ENCODE results near the gene PAF1.

The PAF1 gene

DNA sequence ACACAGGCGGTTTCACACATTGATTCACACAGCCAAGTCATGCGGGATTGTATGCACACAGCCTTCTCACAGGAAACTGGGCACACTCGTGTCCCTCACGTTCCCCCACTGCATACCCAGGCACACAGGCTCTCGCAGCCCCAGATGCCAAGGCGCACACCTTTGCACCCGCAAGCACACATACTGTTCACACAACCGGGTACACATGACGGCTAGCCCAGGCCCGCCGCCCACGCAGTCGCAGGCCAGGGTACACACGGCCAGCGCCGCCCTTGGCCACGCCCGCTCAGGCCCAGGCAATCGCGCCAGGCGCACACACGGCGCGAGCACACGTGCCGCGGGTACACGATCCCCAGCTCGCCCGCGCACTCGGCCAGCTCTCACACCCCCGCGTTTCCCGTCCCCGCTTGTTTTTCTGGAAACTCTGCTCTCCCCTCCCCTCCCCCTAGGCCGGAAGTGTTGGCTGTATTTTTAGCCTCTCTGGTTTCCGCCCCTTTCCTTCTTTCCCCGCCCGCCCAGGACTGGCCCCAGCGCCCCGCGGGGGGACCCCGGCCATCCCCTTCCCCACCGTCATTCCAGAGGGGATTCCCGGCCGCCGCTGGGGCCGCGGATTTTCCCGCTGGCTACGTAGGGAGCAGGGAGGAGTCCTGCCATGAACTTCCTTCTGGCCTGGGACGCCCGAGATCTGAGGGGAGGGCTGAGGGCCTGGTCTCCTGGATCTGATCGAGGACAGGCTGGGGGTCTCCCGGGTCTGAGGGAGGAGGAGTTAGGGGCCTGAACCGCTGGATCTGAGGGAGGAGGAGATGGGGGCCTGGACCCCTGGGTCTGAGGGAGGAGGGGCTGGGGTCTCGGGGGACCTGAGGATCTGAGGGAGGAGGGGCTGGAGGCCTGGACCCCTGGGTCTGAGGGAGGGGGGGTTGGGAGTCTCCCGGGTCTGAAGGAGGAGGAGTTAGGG, 11.7 kb upstream of the PAF1 start:
- TF ChIP-seq, protein P1, sequence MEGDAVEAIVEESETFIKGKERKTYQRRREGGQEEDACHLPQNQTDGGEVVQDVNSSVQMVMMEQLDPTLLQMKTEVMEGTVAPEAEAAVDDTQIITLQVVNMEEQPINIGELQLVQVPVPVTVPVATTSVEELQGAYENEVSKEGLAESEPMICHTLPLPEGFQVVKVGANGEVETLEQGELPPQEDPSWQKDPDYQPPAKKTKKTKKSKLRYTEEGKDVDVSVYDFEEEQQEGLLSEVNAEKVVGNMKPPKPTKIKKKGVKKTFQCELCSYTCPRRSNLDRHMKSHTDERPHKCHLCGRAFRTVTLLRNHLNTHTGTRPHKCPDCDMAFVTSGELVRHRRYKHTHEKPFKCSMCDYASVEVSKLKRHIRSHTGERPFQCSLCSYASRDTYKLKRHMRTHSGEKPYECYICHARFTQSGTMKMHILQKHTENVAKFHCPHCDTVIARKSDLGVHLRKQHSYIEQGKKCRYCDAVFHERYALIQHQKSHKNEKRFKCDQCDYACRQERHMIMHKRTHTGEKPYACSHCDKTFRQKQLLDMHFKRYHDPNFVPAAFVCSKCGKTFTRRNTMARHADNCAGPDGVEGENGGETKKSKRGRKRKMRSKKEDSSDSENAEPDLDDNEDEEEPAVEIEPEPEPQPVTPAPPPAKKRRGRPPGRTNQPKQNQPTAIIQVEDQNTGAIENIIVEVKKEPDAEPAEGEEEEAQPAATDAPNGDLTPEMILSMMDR (IDR thresholded peaks at IDR 0.05), result peak; percentile 46
- H3K36me3 ChIP-seq, result peaks cover 11% of the 10 kb centered on the region
- no peaks in the 10 kb centered on the region for H3K27me3 ChIP-seq
- H3K27ac ChIP-seq, result peak overlapping the region; percentile 100
- no peaks in the 10 kb centered on the region for H3K9me3 ChIP-seq
- H3K4me3 ChIP-seq (ENCODE audit: low read depth in 1 of 2, low read length in 1 of 2), result peak overlapping the region; percentile 98 to 100
- peaks cover 70 to 71% of the 10 kb centered on the region in 2 experiments for H3K4me1 ChIP-seq (ENCODE audit: control insufficient read depth in 1 of 2, insufficient read depth in 1 of 2, low read depth in 1 of 2, low read length in 1 of 2)

DNA sequence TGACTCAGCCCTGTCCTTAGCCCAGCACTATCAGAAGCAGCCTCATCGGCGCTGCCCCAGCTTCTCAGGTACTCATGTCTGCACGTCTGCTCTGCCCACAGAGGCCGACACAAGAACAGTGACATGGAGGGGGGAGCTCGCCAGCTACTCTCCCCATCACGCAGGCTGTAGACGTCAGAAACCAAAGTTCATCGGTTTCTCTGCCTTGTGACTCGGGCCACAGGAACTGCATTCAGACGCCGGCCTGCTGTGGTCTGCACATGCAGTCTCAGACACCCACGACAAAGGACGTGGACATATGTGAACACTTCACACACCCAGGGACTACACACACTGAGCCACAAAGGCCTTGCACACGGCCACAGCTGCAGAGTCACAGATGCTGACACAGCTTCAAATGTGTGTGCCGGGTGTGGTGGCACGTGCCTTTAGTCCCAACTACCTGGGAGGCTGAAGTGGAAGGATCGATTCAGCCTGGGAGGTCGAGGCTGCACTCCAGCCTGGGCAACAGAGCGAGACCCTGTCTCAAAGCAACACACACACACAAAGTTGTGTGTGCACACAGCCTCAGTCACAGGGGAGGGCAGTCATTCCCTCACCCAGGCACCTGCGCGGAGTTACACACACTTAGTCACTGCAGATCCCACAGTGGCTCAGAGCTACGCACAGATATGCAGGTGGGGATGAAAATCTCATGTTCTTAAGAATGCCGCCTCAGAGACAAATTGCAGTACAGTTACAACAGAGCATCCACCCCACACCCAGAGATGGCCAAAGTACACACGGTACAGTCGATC, 10.8 kb upstream of the PAF1 start:
- Histone ChIP-seq H3K36me3 (peaks cover 10% of the 10 kb centered on the region), H3K4me1 (ENCODE audit: control insufficient read depth in 1 of 2, insufficient read depth in 1 of 2, low read depth in 1 of 2, low read length in 1 of 2) (peaks cover 77 to 79% of the 10 kb centered on the region in 2 experiments), H3K27ac (peak overlapping the region; percentile 100), H3K9me3 (no peaks in the 10 kb centered on the region), H3K27me3 (no peaks in the 10 kb centered on the region), H3K4me3 (ENCODE audit: low read depth in 1 of 2, low read length in 1 of 2) (peak overlapping the region; percentile 98 to 100)
- TF ChIP-seq, protein P1 (IDR thresholded peaks at IDR 0.05), result no peak

DNA sequence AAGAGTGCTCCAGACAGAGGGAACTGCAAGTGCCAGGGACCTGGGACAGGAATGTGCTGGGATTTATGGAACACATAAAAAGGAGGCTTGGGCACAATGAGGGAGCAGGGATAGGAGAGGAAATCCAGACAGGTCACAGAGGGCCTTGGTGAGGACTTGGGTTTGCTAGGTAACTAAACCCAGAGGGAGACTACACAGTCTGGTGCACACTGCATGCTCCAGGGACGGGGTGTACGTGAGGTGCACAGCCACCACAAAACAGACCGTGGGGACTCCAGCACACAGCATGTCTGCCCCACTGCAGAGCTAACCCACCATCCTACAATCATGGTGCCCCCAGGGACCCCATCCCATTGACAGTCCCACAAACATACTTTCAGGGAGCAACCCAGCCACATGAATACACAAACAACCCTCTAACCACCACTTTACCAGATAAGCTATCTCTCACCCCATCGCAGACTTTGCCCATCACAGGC, 10.2 kb upstream of the PAF1 start:
- TF ChIP-seq, protein P1 (IDR thresholded peaks at IDR 0.05), result no peak
- no peaks in the 10 kb centered on the region for H3K9me3 ChIP-seq
- peaks cover 8% of the 10 kb centered on the region for H3K36me3 ChIP-seq
- H3K27me3 ChIP-seq, result no peaks in the 10 kb centered on the region
- peak overlapping the region; percentile 98 to 100 for H3K4me3 ChIP-seq (ENCODE audit: low read depth in 1 of 2, low read length in 1 of 2)
- H3K4me1 ChIP-seq (ENCODE audit: control insufficient read depth in 1 of 2, insufficient read depth in 1 of 2, low read depth in 1 of 2, low read length in 1 of 2), result peaks cover 77% of the 10 kb centered on the region in 2 experiments
- peak overlapping the region; percentile 100 for H3K27ac ChIP-seq

DNA sequence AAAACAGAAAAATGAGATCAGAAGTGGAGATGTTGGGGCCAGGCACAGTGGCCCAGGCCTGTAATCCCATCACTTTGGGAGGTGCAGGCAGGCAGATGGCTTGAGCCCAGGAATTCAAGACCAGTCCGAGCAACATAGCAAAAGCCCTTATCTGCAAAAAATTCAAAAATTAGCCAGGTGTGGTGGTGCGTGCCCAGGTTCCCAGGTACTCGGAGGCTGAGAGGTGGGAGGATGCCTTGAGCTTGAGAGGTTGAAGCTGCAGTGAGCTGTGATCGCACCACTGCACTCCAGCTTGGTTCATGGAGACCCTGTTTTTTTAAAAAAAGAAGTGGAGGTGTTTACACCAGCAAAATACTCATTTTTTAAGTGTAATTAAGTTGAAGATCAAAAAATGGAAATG, 9.2 kb upstream of the PAF1 start:
- H3K4me1 ChIP-seq (ENCODE audit: control insufficient read depth in 1 of 2, insufficient read depth in 1 of 2, low read depth in 1 of 2, low read length in 1 of 2), result peaks cover 67 to 68% of the 10 kb centered on the region in 2 experiments
- no peak overlapping the region for H3K4me3 ChIP-seq (ENCODE audit: low read depth in 1 of 2, low read length in 1 of 2)
- no peaks in the 10 kb centered on the region for H3K9me3 ChIP-seq
- no peaks in the 10 kb centered on the region for H3K27me3 ChIP-seq
- peak overlapping the region; percentile 98 for H3K27ac ChIP-seq
- TF ChIP-seq, protein P1 (IDR thresholded peaks at IDR 0.05), result no peak
- peaks cover 13% of the 10 kb centered on the region for H3K36me3 ChIP-seq

DNA sequence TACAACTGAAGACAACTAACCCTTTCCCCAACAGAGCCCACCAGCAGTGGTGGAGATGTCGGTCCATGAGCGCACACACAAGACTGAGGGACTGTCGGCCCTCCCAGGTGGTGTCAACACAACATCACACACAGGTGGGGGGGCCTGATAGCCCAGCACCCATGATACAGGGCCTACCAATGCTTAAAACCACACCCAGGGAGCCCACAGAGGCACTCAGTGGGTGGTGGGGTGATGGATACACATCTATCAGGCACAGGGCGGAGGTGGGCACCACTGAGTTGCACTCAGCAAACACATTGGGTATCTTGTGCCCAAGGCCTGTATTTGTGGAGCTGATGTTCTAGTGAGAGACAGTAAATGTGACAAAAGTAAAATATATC, 8.8 kb upstream of the PAF1 start:
- TF ChIP-seq, protein P1 (IDR thresholded peaks at IDR 0.05), result no peak
- no peaks in the 10 kb centered on the region for H3K27me3 ChIP-seq
- peaks cover 63 to 64% of the 10 kb centered on the region in 2 experiments for H3K4me1 ChIP-seq (ENCODE audit: control insufficient read depth in 1 of 2, insufficient read depth in 1 of 2, low read depth in 1 of 2, low read length in 1 of 2)
- H3K9me3 ChIP-seq, result no peaks in the 10 kb centered on the region
- peak overlapping the region in 1 of 2 experiments; percentile 67 for H3K4me3 ChIP-seq (ENCODE audit: low read depth in 1 of 2, low read length in 1 of 2)
- peaks cover 17% of the 10 kb centered on the region for H3K36me3 ChIP-seq
- peak overlapping the region; percentile 98 for H3K27ac ChIP-seq

All from neutrophil (primary cell).